Retinal pigment epithelial cell (primary cell): ENCODE results near the gene GSK3B.

Source experiments
- DNase-seq: peaks from one replicate; pipeline ENCODE4 v3.0.0-alpha.2; 2010; ENCODE audit warnings: low read depth
- H3K4me3 ChIP-seq: 2 replicates; pipeline ENCODE4 v1.5.1; 2011; ENCODE audit warnings: mild to moderate bottlenecking, low read length, control low read depth, moderate library complexity
- CTCF ChIP-seq: conservative IDR thresholded peaks from 2 replicates; pipeline ENCODE4 v1.5.1; 2011; ENCODE audit warnings: low read depth, low read length, control low read depth, inconsistent platforms

Gene GSK3B

GRCh38 chr3:120093911-120094775 lies at the start of gene GSK3B:
Gene GSK3B (minus strand): TSS chr3:120094447. CDS start chr3:120093434, 1,013 bp downstream.
- H3K4me3 ChIP-seq = peak within 1 kb of the TSS; percentile 95
- no peak for DNase-seq
- TF ChIP-seq CTCF = no peak

GRCh38 chr3:120143676-120144075 lies 49.4 kb upstream of the GSK3B start:
- no peak for DNase-seq
- no peak for TF ChIP-seq CTCF
- H3K4me3 ChIP-seq = no peak overlapping the region

GRCh38 chr3:120142236-120142635 lies 48.0 kb upstream of the GSK3B start:
- no peak for TF ChIP-seq CTCF
- DNase-seq = no peak
- H3K4me3 ChIP-seq = no peak overlapping the region

GRCh38 chr3:120140098-120140742 lies 46.0 kb upstream of the GSK3B start:
- H3K4me3 ChIP-seq = no peak overlapping the region
- no peak for DNase-seq
- TF ChIP-seq CTCF = no peak

GRCh38 chr3:120139140-120139539 lies 44.9 kb upstream of the GSK3B start:
- no peak overlapping the region for H3K4me3 ChIP-seq
- no peak for DNase-seq
- no peak for TF ChIP-seq CTCF

GRCh38 chr3:120137548-120137947 lies 43.3 kb upstream of the GSK3B start:
- no peak overlapping the region for H3K4me3 ChIP-seq
- TF ChIP-seq CTCF = no peak

More at GRCh38 chr3:120137548-120137947, 43.3 kb upstream of the GSK3B start:
- no peak for DNase-seq
